Testis (tissue), 3 donors: Measurements from ENCODE around the gene ADRM1. TPM values are rescaled to one million over a fixed set of nuclear protein-coding genes. Genes with fewer than 3 reads are reported as not detected.

ENCODE experiments used
- DNase-seq: peaks from one replicate; pipeline ENCODE4 v3.0.0-alpha.2; 2019
- H3K27ac ChIP-seq, 2 donors: fragments of 200-600 bp; sonication (generic); one replicate each; pipeline ENCODE4 v1.5.1; 2019
- H3K27me3 ChIP-seq: fragments of 200-600 bp; sonication (generic); one replicate; pipeline ENCODE4 v1.5.1; 2019
- H3K36me3 ChIP-seq: fragments of 200-600 bp; sonication (generic); one replicate; pipeline ENCODE4 v1.5.1; 2017; ENCODE audit warnings: low read depth; ENCODE audit errors: missing control alignments
- H3K4me1 ChIP-seq: fragments of 200-600 bp; sonication (generic); one replicate; pipeline ENCODE4 v1.5.1; 2019
- H3K4me3 ChIP-seq, 2 donors: fragments of 200-600 bp; sonication (generic); one replicate each; pipeline ENCODE4 v1.5.1; 2017 to 2019
- H3K9me3 ChIP-seq: fragments of 200-600 bp; sonication (generic); one replicate; pipeline ENCODE4 v1.5.1; 2017
- POLR2A ChIP-seq: fragments of 450-650 bp; IDR thresholded peaks from one replicate; pipeline ENCODE4 v1.6.1; 2017; ENCODE audit warnings: antibody characterized with exemption, mild to moderate bottlenecking, moderate library complexity
- WGBS, 2 donors: methylation state at CpG; one replicate each; pipeline ENCODE4 v1.1.5; 2018; 5-methylcytosine and 5-hydroxymethylcytosine counted together
- intact Hi-C: fragments of 100-400 bp; cut with DNase I; formaldehyde crosslinking; loops from one replicate; pipeline ENCODE4 v1.15.1; 2023; ENCODE audit warnings: low total_unique reads
- polyA plus RNA-seq: library from polyadenylated mRNA; stranded (reverse); fragments of 350-450 nt; fragmentation: Illumina TruSeq; extraction: RNeasy Lipid Tissue Mini Kit (QIAGEN cat#74804); gene quantifications from one replicate; pipeline ENCODE4 v1.2.3, GENCODE V29; 2014; ENCODE audit warnings: low read depth, low replicate concordance; ENCODE audit not compliant: insufficient read depth
- total RNA-seq, 2 donors: library from RNA; depleted of rRNA; stranded (reverse); fragments of >200 nt; gene quantifications; one replicate each; pipeline ENCODE4 v1.2.3, GENCODE V29; 2016
- TF ChIP-seq, protein P1 (sequence below), 3 experiments: fragments of 450-650 bp in 2 of 3; fragments of 200-600 bp in 1 of 3; sonication (generic) in 1 of 3; IDR thresholded peaks; one replicate each; pipeline ENCODE4 v1.5.1; 2016 to 2019; ENCODE audit warnings: antibody characterized with exemption in 3 of 3, mild to moderate bottlenecking in 2 of 3, moderate library complexity in 1 of 3

The ADRM1 gene
- total and polyA plus RNA-seq, 3 donors from 2014 or later, result 191 to 286 (median 283) TPM

DNA sequence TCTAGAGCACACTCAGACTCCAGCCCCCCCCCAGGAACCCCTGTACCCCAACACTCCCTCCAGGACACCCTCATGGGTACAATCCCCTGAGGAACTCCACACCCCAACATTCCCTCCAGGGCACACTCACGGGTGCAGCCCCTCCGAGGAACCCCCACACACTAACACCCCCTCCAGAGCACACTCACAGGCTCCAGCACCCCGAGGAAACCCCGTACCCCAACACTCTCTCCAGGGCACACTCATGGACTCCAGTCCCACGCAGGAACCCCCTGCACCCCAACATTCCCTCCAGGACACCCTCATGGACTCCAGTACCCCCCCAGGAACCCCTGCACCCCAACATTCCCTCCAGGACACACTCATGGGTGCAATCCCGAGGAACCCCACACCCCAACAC lies 32.7 kb downstream of the ADRM1 start:
- 88 to 94% methylated on average over 6 of the region's 6 CpGs for WGBS, 2 donors

GRCh38 chr20:62336329-62336728 lies 33.5 kb downstream of the ADRM1 start:
- DNase-seq, result no peak
- intact Hi-C loops, result no loop called here
- Histone ChIP-seq H3K36me3 (no peaks in the 10 kb centered on the region), H3K27me3 (no peaks in the 10 kb centered on the region), H3K4me1 (peaks cover 3% of the 10 kb centered on the region), H3K27ac (no peak overlapping the region), H3K9me3 (no peaks in the 10 kb centered on the region), H3K4me3 (no peak overlapping the region)
- TF ChIP-seq, protein P1, sequence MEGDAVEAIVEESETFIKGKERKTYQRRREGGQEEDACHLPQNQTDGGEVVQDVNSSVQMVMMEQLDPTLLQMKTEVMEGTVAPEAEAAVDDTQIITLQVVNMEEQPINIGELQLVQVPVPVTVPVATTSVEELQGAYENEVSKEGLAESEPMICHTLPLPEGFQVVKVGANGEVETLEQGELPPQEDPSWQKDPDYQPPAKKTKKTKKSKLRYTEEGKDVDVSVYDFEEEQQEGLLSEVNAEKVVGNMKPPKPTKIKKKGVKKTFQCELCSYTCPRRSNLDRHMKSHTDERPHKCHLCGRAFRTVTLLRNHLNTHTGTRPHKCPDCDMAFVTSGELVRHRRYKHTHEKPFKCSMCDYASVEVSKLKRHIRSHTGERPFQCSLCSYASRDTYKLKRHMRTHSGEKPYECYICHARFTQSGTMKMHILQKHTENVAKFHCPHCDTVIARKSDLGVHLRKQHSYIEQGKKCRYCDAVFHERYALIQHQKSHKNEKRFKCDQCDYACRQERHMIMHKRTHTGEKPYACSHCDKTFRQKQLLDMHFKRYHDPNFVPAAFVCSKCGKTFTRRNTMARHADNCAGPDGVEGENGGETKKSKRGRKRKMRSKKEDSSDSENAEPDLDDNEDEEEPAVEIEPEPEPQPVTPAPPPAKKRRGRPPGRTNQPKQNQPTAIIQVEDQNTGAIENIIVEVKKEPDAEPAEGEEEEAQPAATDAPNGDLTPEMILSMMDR (IDR thresholded peaks at IDR 0.05), result no peak
- no peak for TF ChIP-seq POLR2A
- 85 to 100% methylated on average over 1 to 11 of the region's 11 CpGs for WGBS, 2 donors

More for the DNA sequence above, 32.7 kb downstream of the ADRM1 start:
- intact Hi-C loops, result no loop called here
- H3K4me1 ChIP-seq, result peaks cover 3% of the 10 kb centered on the region
- no peaks in the 10 kb centered on the region for H3K36me3 ChIP-seq
- H3K27ac ChIP-seq, result no peak overlapping the region
- H3K4me3 ChIP-seq, result no peak overlapping the region
- H3K27me3 ChIP-seq, result no peaks in the 10 kb centered on the region
- no peak for TF ChIP-seq POLR2A
- TF ChIP-seq, protein P1 (IDR thresholded peaks at IDR 0.05), result no peak
- H3K9me3 ChIP-seq, result no peaks in the 10 kb centered on the region
- no peak for DNase-seq

DNA sequence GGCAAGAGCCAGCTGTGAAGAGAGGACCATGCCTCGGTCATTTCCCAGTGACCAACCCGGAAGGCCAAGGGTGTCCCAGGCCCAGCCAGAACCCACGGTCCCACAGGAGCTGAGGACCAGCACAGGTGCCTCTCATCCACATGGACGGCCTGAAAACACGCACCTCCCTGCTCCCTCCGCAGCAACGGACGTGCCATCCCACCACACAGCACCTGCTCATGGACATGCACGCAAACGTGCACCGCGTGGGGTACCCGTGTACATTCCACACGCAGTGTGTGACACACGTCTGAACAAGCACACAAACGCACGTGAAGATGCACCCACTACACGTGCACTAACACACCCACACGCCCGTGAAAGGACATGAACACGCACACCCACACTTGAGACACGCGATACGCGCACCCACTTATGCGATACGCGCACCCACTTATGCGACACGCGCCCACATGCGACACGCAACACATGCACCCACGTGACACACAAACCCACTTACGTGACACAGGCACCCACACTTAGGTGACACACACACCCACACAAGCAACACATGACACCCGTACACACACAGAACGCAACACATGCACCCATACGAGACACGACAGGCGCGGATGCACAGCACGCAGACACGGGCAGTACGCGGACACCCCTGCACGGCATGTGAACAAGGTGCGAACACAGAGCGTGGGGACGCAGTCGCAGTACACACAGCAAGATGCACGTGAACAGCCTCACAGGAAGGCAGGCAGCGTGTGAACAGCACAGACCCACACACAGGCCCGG lies 34.2 kb downstream of the ADRM1 start:
- Histone ChIP-seq H3K27ac (no peak overlapping the region), H3K9me3 (no peaks in the 10 kb centered on the region), H3K36me3 (no peaks in the 10 kb centered on the region), H3K27me3 (no peaks in the 10 kb centered on the region), H3K4me1 (peaks cover 3% of the 10 kb centered on the region), H3K4me3 (no peak overlapping the region)
- intact Hi-C loops, result no loop called here
- WGBS, 2 donors, result 95 to 97% methylated on average over 39 to 53 of the region's 53 CpGs
- no peak for DNase-seq
- no peak for TF ChIP-seq POLR2A

- no peaks in the 10 kb centered on the region for H3K36me3 ChIP-seq
- WGBS, 2 donors, result 94 to 95% methylated on average over 11 to 30 of the region's 34 CpGs
- no peak for TF ChIP-seq POLR2A
- TF ChIP-seq, protein P1 (IDR thresholded peaks at IDR 0.05), result no peak
- no peak for DNase-seq
- H3K27me3 ChIP-seq, result no peaks in the 10 kb centered on the region
- no peak overlapping the region for H3K4me3 ChIP-seq
- intact Hi-C loops, result no loop called here
- no peak overlapping the region for H3K27ac ChIP-seq
- no peaks in the 10 kb centered on the region for H3K9me3 ChIP-seq
- peaks cover 3% of the 10 kb centered on the region for H3K4me1 ChIP-seq
These were observed 34.9 kb downstream of the ADRM1 start for GRCh38 chr20:62337558-62338293.

- H3K9me3 ChIP-seq, result no peaks in the 10 kb centered on the region
- no peak overlapping the region for H3K27ac ChIP-seq
- no peaks in the 10 kb centered on the region for H3K27me3 ChIP-seq
- TF ChIP-seq POLR2A, result no peak
- TF ChIP-seq, protein P1 (IDR thresholded peaks at IDR 0.05), result no peak
- H3K4me3 ChIP-seq, result no peak overlapping the region
- 95 to 96% methylated on average over 16 of the region's 16 CpGs for WGBS, 2 donors
- peaks cover 3% of the 10 kb centered on the region for H3K4me1 ChIP-seq
- intact Hi-C loops, result no loop called here
- no peaks in the 10 kb centered on the region for H3K36me3 ChIP-seq
- DNase-seq, result no peak
These were observed 35.5 kb downstream of the ADRM1 start for GRCh38 chr20:62338294-62338620.
